Liver (tissue), 9 donors: ENCODE data around the gene MYL6. TPM values are rescaled to one million over a fixed set of nuclear protein-coding genes. Genes with fewer than 3 reads are reported as not detected.
A peak's percentile ranks its signal among the peaks of the same experiment; 100 is the strongest.

Experiments
- DNase-seq: peaks from one replicate; pipeline ENCODE4 v3.0.0-alpha.2; 2017; ENCODE audit warnings: low spot score
- H3K27ac ChIP-seq, 2 donors: one replicate each; pipeline ENCODE4 v1.7.0; 2013; ENCODE audit warnings: inconsistent platforms in 2 of 2, low read length in 2 of 2, control low read depth in 1 of 2, low read depth in 1 of 2, mild to moderate bottlenecking in 1 of 2
- H3K27me3 ChIP-seq, 4 donors: one replicate each; pipeline versions ENCODE4 v1.6.1 to v1.7.0; 2013; ENCODE audit warnings: low read length in 3 of 4, inconsistent platforms in 1 of 4, mild to moderate bottlenecking in 1 of 4, moderate library complexity in 1 of 4; ENCODE audit not compliant: control insufficient read depth in 4 of 4, insufficient read depth in 4 of 4
- H3K36me3 ChIP-seq, 4 donors: one replicate each; pipeline versions ENCODE4 v1.6.1 to v1.7.0; 2013; ENCODE audit warnings: low read length in 3 of 4, mild to moderate bottlenecking in 3 of 4, low read depth in 1 of 4, moderate library complexity in 1 of 4; ENCODE audit not compliant: control insufficient read depth in 4 of 4, insufficient read depth in 3 of 4
- H3K4me1 ChIP-seq, 4 donors: one replicate each; pipeline versions ENCODE4 v1.6.1 to v1.7.0; 2013; ENCODE audit warnings: low read length in 3 of 4, mild to moderate bottlenecking in 3 of 4, moderate library complexity in 1 of 4; ENCODE audit not compliant: control insufficient read depth in 4 of 4, insufficient read depth in 4 of 4
- H3K4me3 ChIP-seq, 3 donors: one replicate each; pipeline versions ENCODE4 v1.6.1 to v1.7.0; 2013; ENCODE audit warnings: low read length in 3 of 3, control low read depth in 1 of 3, low read depth in 1 of 3, mild to moderate bottlenecking in 1 of 3
- H3K9ac ChIP-seq, 2 donors: one replicate each; pipeline ENCODE4 v1.7.0; 2013; ENCODE audit warnings: low read length in 2 of 2, mild to moderate bottlenecking in 2 of 2, moderate library complexity in 2 of 2, control low read depth in 1 of 2, low read depth in 1 of 2
- H3K9me3 ChIP-seq, 4 donors: one replicate each; pipeline versions ENCODE4 v1.6.1 to v1.7.0; 2013; ENCODE audit warnings: low read length in 3 of 4; ENCODE audit not compliant: control insufficient read depth in 4 of 4
- EGR1 ChIP-seq, 2 donors: IDR thresholded peaks; 2 replicates each; pipeline ENCODE4 v1.6.1; 2016 to 2018; ENCODE audit warnings: antibody characterized with exemption in 2 of 2, low read depth in 2 of 2
- FOXA1 ChIP-seq: IDR thresholded peaks from 2 replicates; pipeline ENCODE4 v1.6.1; 2016; ENCODE audit warnings: antibody characterized with exemption
- GABPA ChIP-seq, 2 donors: IDR thresholded peaks in 1 of 2; conservative IDR thresholded peaks in 1 of 2; 2 replicates each; pipeline ENCODE4 v1.6.1; 2016; ENCODE audit warnings: antibody characterized with exemption in 2 of 2, mild to moderate bottlenecking in 1 of 2, moderate library complexity in 1 of 2
- HNF4G ChIP-seq: IDR thresholded peaks from 2 replicates; pipeline ENCODE4 v1.6.1; 2016; ENCODE audit warnings: antibody characterized with exemption
- JUND ChIP-seq, 2 donors: IDR thresholded peaks; 2 replicates each; pipeline ENCODE4 v1.6.1; 2016; ENCODE audit warnings: antibody characterized with exemption in 2 of 2
- NR2F2 ChIP-seq: IDR thresholded peaks from 2 replicates; pipeline ENCODE4 v1.6.1; 2016; ENCODE audit warnings: antibody characterized with exemption
- RAD21 ChIP-seq, 2 donors: IDR thresholded peaks; 2 replicates each; pipeline ENCODE4 v1.6.1; 2016; ENCODE audit warnings: antibody characterized with exemption in 2 of 2, mild to moderate bottlenecking in 2 of 2
- RXRA ChIP-seq, 2 donors: IDR thresholded peaks; 2 replicates each; pipeline ENCODE4 v1.6.1; 2017 to 2018; ENCODE audit warnings: antibody characterized with exemption in 2 of 2, mild to moderate bottlenecking in 1 of 2
- TAF1 ChIP-seq: conservative IDR thresholded peaks from 2 replicates; pipeline ENCODE4 v1.6.1; 2016; ENCODE audit warnings: antibody characterized with exemption, mild to moderate bottlenecking
- WGBS: extraction: QIAGEN DNeasy Blood & Tissue Kit; methylation state at CpG from one replicate; pipeline ENCODE4 v1.1.7; 2013; 5-methylcytosine and 5-hydroxymethylcytosine counted together
- polyA plus RNA-seq, 2 donors: library from polyadenylated mRNA; stranded (reverse) in 1 of 2; unstranded in 1 of 2; fragments of 200-250 nt in 1 of 2; fragments of >200 nt in 1 of 2; fragmentation: Nextera tagmentation in 1 of 2; extraction: Ambion mirVana in 1 of 2; gene quantifications; one replicate each; pipeline versions ENCODE4 v1.2.1 to v1.2.3, GENCODE V29; 2013 to 2015
- total RNA-seq, 2 donors: library from RNA; depleted of rRNA; stranded (reverse); fragments of >200 nt; gene quantifications; one replicate each; pipeline ENCODE4 v1.2.3, GENCODE V29; 2014
- TF ChIP-seq, protein P1 (sequence below): fragments of 150-350 bp; IDR thresholded peaks from 2 replicates; pipeline ENCODE4 v1.5.1; 2017; ENCODE audit warnings: improper control_type of control experiment, low read depth, low read length; ENCODE audit not compliant: missing input control
- TF ChIP-seq, protein P2 (sequence below): IDR thresholded peaks from 2 replicates; pipeline ENCODE4 v1.6.1; 2016; ENCODE audit warnings: antibody characterized with exemption
- TF ChIP-seq, protein P3 (sequence below): IDR thresholded peaks from 2 replicates; pipeline ENCODE4 v1.6.1; 2016; ENCODE audit warnings: antibody characterized with exemption
- TF ChIP-seq, protein P4 (sequence below): IDR thresholded peaks from 2 replicates; pipeline ENCODE4 v1.6.1; 2016; ENCODE audit warnings: antibody characterized with exemption, mild to moderate bottlenecking
- donor health status: healthy.
- donor health status: healthy.
- donor health status: healthy.
- donor health status: healthy.
- donor health status: healthy.

The MYL6 gene
- total and polyA plus RNA-seq, 4 donors = 298 to 975 (median 624) TPM

DNA sequence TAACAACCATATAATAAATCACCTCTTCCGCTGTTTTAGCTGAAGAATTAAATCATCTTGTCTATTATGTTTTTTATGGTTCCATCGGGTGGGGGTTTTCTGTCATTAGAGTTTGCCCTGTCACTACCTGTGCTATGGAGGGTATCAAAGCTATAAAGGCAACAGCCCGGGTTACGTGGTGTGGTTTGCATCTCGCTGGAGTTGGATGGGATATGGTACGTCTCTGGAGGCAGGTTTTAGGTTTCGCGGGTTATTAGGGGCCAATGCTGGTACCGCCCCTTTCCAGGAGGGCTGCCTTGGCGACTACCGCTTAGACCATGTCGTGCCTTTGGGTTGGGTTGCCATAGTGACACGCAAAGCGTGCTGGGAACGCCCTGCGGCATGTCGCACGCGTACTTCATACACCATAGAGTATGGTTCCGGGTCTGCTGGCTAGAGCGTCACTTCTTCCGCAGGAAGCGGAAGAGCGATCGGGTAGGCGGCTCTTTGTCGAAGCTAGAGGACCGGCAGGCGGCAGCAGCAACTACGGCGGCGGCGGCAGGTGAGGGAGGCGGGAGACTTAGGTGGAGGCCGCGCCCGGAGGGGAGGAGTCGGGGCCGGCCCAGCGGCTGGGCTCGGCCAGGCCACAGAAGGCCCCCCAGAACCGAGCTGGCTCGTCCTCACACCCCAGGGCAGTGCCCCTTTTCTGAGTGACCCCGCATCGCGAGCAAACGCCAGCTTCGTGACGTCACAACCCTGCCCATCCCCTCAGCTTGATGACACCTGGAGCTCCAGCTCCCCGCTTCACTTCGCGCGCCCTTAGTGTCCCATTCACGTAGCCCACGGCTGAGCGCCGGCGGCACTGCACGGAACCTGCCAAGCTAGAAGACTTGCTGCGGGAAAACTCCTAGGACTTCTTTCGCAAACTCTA, 40.1 kb upstream of the MYL6 start, which contains the start of gene ZC3H10 (continued):
- TF ChIP-seq, protein P1, sequence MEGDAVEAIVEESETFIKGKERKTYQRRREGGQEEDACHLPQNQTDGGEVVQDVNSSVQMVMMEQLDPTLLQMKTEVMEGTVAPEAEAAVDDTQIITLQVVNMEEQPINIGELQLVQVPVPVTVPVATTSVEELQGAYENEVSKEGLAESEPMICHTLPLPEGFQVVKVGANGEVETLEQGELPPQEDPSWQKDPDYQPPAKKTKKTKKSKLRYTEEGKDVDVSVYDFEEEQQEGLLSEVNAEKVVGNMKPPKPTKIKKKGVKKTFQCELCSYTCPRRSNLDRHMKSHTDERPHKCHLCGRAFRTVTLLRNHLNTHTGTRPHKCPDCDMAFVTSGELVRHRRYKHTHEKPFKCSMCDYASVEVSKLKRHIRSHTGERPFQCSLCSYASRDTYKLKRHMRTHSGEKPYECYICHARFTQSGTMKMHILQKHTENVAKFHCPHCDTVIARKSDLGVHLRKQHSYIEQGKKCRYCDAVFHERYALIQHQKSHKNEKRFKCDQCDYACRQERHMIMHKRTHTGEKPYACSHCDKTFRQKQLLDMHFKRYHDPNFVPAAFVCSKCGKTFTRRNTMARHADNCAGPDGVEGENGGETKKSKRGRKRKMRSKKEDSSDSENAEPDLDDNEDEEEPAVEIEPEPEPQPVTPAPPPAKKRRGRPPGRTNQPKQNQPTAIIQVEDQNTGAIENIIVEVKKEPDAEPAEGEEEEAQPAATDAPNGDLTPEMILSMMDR = peak; percentile 34
- TF ChIP-seq EGR1 (IDR thresholded peaks at IDR 0.05; ENCODE audit: low read depth in 2 of 2) (peak; percentile 71 to 96), NR2F2 (peak; percentile 36)

DNA sequence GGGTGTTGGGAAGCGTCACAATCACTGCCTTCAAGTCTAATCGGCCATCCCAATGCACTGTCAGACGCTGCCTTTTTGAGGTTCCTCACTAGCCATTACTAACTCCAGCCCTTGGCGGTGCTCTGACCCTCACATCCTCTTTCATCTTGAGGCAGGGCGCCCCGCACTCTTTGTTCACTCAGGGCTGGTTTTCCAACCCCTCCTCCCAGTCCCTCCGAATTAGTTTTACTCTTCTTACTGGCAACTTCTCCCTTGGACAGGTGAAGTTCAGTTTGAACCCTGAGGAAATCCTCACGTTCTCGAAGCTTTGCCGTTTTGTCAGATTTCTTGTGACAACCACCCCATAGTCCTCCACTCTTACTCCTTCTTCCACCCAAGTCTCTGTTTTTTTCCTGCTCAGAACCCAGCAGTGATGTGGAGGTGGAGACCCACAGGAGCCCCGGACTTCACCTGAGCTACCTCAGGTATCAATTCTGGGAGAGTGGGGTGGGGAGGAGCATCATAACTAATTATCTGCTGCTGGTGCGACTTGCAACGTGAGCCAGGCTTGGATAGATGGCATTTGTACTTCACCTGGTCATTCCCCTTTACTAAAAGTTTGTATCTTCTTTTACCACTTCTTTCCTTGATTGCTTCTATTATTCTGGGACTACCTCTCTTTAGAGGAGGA, 39.3 kb upstream of the MYL6 start:
- TF ChIP-seq NR2F2 = no peak
- TF ChIP-seq, protein P2, sequence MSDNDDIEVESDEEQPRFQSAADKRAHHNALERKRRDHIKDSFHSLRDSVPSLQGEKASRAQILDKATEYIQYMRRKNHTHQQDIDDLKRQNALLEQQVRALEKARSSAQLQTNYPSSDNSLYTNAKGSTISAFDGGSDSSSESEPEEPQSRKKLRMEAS = no peak
- TF ChIP-seq, protein P1 = no peak
- TF ChIP-seq, protein P3, sequence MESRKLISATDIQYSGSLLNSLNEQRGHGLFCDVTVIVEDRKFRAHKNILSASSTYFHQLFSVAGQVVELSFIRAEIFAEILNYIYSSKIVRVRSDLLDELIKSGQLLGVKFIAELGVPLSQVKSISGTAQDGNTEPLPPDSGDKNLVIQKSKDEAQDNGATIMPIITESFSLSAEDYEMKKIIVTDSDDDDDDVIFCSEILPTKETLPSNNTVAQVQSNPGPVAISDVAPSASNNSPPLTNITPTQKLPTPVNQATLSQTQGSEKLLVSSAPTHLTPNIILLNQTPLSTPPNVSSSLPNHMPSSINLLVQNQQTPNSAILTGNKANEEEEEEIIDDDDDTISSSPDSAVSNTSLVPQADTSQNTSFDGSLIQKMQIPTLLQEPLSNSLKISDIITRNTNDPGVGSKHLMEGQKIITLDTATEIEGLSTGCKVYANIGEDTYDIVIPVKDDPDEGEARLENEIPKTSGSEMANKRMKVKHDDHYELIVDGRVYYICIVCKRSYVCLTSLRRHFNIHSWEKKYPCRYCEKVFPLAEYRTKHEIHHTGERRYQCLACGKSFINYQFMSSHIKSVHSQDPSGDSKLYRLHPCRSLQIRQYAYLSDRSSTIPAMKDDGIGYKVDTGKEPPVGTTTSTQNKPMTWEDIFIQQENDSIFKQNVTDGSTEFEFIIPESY = no peak
- TF ChIP-seq FOXA1 = no peak
- TF ChIP-seq EGR1 (IDR thresholded peaks at IDR 0.05; ENCODE audit: low read depth in 2 of 2) = no peak
- no peak for TF ChIP-seq JUND (IDR thresholded peaks at IDR 0.05)
- TF ChIP-seq RXRA (IDR thresholded peaks at IDR 0.05) = no peak
- no peak for TF ChIP-seq TAF1
- H3K4me1 ChIP-seq = peaks cover 34 to 58% (median 49%) of the 10 kb centered on the region in 4 donors

DNA sequence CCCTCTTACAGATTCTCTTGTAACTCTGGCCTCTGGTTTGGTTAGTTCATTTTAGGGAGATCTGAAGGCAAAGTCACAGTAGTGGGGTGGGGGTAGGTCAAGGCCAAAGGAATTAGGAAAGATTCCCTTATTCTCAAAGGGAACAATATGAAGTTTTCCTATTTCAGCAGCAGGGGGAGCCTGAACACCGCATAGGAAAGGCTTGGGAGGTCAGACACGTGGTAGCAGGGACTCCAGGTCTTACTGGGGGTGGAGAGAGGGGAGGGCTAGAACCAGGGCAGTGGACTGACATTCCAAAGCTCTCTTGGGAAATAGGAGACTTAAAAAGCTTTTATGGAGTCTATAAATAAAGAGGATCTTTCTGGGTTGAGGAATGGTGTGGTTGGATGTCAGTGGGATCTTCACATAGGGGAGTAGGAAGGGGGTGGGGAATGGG, 38.8 kb upstream of the MYL6 start:
- H3K9ac ChIP-seq = peak overlapping the region; percentile 51 to 63
- H3K4me3 ChIP-seq = peak overlapping the region in 1 of 3 donors; percentile 74
- peak; percentile 64 for DNase-seq
- no peaks in the 10 kb centered on the region for H3K27me3 ChIP-seq
- 0% methylated on average over 2 of the region's 2 CpGs for WGBS
- H3K36me3 ChIP-seq = no peaks in the 10 kb centered on the region
- H3K27ac ChIP-seq = peak overlapping the region; percentile 71 to 89
- H3K4me1 ChIP-seq = peaks cover 34 to 61% (median 49%) of the 10 kb centered on the region in 4 donors
- no peaks in the 10 kb centered on the region for H3K9me3 ChIP-seq
- TF ChIP-seq NR2F2 (peak; percentile 89), HNF4G (no peak), GABPA (IDR thresholded peaks at IDR 0.05 in 1 of 2, conservative IDR thresholded peaks at IDR 0.05 in 1 of 2) (peak in 1 of 2 donors; percentile 62), RAD21 (IDR thresholded peaks at IDR 0.05) (peak; percentile 99), RXRA (IDR thresholded peaks at IDR 0.05) (peak; percentile 80), JUND (IDR thresholded peaks at IDR 0.05) (peak in 1 of 2 donors; percentile 28), TAF1 (no peak)
- TF ChIP-seq, protein P4, sequence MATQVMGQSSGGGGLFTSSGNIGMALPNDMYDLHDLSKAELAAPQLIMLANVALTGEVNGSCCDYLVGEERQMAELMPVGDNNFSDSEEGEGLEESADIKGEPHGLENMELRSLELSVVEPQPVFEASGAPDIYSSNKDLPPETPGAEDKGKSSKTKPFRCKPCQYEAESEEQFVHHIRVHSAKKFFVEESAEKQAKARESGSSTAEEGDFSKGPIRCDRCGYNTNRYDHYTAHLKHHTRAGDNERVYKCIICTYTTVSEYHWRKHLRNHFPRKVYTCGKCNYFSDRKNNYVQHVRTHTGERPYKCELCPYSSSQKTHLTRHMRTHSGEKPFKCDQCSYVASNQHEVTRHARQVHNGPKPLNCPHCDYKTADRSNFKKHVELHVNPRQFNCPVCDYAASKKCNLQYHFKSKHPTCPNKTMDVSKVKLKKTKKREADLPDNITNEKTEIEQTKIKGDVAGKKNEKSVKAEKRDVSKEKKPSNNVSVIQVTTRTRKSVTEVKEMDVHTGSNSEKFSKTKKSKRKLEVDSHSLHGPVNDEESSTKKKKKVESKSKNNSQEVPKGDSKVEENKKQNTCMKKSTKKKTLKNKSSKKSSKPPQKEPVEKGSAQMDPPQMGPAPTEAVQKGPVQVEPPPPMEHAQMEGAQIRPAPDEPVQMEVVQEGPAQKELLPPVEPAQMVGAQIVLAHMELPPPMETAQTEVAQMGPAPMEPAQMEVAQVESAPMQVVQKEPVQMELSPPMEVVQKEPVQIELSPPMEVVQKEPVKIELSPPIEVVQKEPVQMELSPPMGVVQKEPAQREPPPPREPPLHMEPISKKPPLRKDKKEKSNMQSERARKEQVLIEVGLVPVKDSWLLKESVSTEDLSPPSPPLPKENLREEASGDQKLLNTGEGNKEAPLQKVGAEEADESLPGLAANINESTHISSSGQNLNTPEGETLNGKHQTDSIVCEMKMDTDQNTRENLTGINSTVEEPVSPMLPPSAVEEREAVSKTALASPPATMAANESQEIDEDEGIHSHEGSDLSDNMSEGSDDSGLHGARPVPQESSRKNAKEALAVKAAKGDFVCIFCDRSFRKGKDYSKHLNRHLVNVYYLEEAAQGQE = peak; percentile 54
- TF ChIP-seq, protein P1 = peak; percentile 88

More for the DNA sequence above, 39.3 kb upstream of the MYL6 start:
- no peak for DNase-seq
- 6% methylated on average over 13 of the region's 13 CpGs for WGBS
- H3K27me3 ChIP-seq = no peaks in the 10 kb centered on the region
- peak overlapping the region; percentile 45 to 80 (median 74) for H3K4me3 ChIP-seq
- H3K36me3 ChIP-seq = peaks cover 0 to 2% (median under 1%) of the 10 kb centered on the region in 4 donors
- no peaks in the 10 kb centered on the region for H3K9me3 ChIP-seq
- H3K9ac ChIP-seq = peak overlapping the region; percentile 51 to 63
- H3K27ac ChIP-seq = peak overlapping the region; percentile 71 to 89
